GM12801 (cell line): ENCODE results near the gene IFI6.

Experiments
- CTCF ChIP-seq: IDR thresholded peaks from one replicate; pipeline ENCODE4 v1.5.1; 2011; ENCODE audit warnings: control low read depth; ENCODE audit not compliant: insufficient read length; ENCODE audit errors: extremely low read depth

Gene IFI6

GRCh38 chr1:27616441-27616840 lies 55.6 kb downstream of the IFI6 start:
- TF ChIP-seq CTCF, result no peak
